Muscle layer of duodenum (tissue), 2 donors: ENCODE data around the gene KRTAP4-1.
"Not testable (repeated sequence)": the region's sequence is repeated elsewhere in the genome, so short reads cannot be mapped to it uniquely, and the experiment has no call there.

Experiments
- H3K27ac ChIP-seq: one replicate; pipeline ENCODE4 v1.7.0; 2013; ENCODE audit warnings: mild to moderate bottlenecking, low read length
- H3K27me3 ChIP-seq: one replicate; pipeline ENCODE4 v1.7.0; 2013; ENCODE audit warnings: low read depth, mild to moderate bottlenecking, control low read depth, low read length
- H3K36me3 ChIP-seq, 2 donors: one replicate each; pipeline ENCODE4 v1.7.0; 2013; ENCODE audit warnings: low read length in 2 of 2, control low read depth in 1 of 2, mild to moderate bottlenecking in 1 of 2; ENCODE audit not compliant: insufficient read depth in 2 of 2, control insufficient read depth in 1 of 2
- H3K4me1 ChIP-seq, 2 donors: one replicate each; pipeline ENCODE4 v1.7.0; 2013; ENCODE audit warnings: low read length in 2 of 2, mild to moderate bottlenecking in 2 of 2, control low read depth in 1 of 2, moderate library complexity in 1 of 2; ENCODE audit not compliant: insufficient read depth in 2 of 2, control insufficient read depth in 1 of 2
- H3K4me3 ChIP-seq, 2 donors: one replicate each; pipeline ENCODE4 v1.7.0; 2013; ENCODE audit warnings: low read length in 2 of 2, low read depth in 1 of 2, mild to moderate bottlenecking in 1 of 2
- H3K9me3 ChIP-seq, 2 donors: one replicate each; pipeline ENCODE4 v1.7.0; 2013; ENCODE audit warnings: low read length in 2 of 2, control low read depth in 1 of 2, mild to moderate bottlenecking in 1 of 2; ENCODE audit not compliant: control insufficient read depth in 1 of 2
- donor health status: healthy.

The KRTAP4-1 gene

GRCh38 chr17:41184480-41184961 is at the start of gene KRTAP4-1:
Gene KRTAP4-1, minus strand, starts transcription at chr17:41184911. Its CDS starts 57 bp downstream, at chr17:41184854.
- H3K4me3 ChIP-seq, result no peak within 1 kb of the TSS
- H3K9me3 ChIP-seq, result no peaks in the 10 kb centered on the region
- no peak within 1 kb of the TSS for H3K27ac ChIP-seq
- no peaks in the 10 kb centered on the region for H3K36me3 ChIP-seq
- no peaks in the 10 kb centered on the region for H3K27me3 ChIP-seq
- no peaks in the 10 kb centered on the region for H3K4me1 ChIP-seq

DNA sequence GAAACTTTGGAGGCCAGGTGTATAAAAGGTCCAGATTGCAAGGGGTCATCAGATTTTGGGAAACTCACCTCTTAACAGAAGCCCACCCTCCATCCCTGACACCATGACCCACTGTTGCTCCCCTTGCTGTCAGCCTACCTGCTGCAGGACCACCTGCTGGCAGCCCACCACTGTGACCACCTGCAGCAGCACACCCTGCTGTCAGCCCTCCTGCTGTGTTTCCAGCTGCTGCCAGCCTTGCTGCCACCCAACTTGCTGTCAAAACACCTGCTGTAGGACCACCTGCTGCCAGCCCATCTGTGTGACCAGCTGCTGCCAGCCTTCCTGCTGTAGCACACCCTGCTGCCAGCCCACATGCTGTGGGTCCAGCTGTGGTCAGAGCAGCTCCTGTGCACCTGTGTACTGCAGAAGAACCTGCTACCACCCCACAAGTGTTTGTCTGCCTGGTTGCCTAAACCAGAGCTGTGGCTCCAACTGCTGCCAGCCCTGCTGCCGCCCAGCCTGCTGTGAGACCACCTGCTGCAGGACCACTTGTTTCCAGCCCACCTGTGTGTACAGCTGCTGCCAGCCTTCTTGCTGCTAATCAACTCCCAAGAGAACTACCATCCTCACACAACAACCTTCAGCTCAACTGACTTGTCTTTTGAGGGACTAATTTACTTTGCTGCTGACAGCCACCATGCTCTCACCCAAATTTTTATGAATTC is 47.8 kb upstream of the KRTAP4-1 start, which contains the start of gene KRTAP9-3:
Gene KRTAP9-3 (plus strand): TSS at position 51 of the 707 bp plus-strand sequence. CDS start 53 bp downstream, at position 104.
- not testable (repeated sequence) for H3K27me3 ChIP-seq, H3K4me3 ChIP-seq, H3K4me1 ChIP-seq, H3K36me3 ChIP-seq, H3K9me3 ChIP-seq, H3K27ac ChIP-seq

- H3K9me3 ChIP-seq, result no peaks in the 10 kb centered on the region
- H3K27me3 ChIP-seq, result no peaks in the 10 kb centered on the region
- no peak overlapping the region for H3K4me3 ChIP-seq
- no peaks in the 10 kb centered on the region for H3K4me1 ChIP-seq
- H3K36me3 ChIP-seq, result no peaks in the 10 kb centered on the region
- H3K27ac ChIP-seq, result no peak overlapping the region
Observed at GRCh38 chr17:41231731-41232130, 47.0 kb upstream of the KRTAP4-1 start.

DNA sequence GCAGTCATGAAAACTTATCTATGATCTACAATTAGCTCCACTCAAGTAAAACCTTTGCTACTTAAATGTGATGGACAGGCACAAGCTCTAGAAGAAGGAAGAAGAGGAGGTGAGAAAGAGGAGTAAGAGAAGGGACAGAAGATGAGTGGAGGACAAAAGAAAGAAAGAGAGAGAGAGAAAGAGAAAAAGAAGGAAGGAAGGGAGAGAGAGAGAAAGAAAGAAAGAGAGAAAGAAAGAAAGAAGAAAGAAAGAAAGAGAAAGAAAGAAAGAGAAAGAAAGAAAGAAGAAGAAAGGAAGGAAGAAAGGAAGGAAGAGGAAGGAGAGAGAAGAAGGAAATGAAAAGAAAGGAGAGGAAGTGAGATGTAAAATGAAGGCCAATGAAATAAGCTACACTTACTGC is 45.4 kb upstream of the KRTAP4-1 start:
- Histone ChIP-seq H3K27ac (no peak overlapping the region), H3K27me3 (no peaks in the 10 kb centered on the region), H3K4me1 (no peaks in the 10 kb centered on the region), H3K36me3 (no peaks in the 10 kb centered on the region), H3K9me3 (no peaks in the 10 kb centered on the region), H3K4me3 (no peak overlapping the region)

DNA sequence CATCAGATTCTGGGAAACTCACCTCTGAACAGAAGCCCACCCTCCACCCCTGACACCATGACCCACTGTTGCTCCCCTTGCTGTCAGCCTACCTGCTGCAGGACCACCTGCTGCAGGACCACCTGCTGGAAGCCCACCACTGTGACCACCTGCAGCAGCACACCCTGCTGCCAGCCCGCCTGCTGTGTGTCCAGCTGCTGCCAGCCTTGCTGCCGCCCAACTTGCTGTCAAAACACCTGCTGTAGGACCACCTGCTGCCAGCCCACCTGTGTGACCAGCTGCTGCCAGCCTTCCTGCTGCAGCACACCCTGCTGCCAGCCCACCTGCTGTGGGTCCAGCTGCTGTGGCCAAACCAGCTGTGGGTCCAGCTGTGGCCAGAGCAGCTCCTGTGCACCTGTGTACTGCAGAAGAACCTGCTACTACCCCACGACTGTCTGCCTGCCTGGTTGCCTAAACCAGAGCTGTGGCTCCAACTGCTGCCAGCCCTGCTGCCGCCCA is 41.9 kb upstream of the KRTAP4-1 start, which contains the start of gene KRTAP9-2:
Gene KRTAP9-2 (plus strand): TSS at position 51 of the 498 bp plus-strand sequence. CDS start 7 bp downstream, at position 58.
- H3K27me3 ChIP-seq, H3K4me3 ChIP-seq, H3K27ac ChIP-seq, H3K36me3 ChIP-seq, H3K9me3 ChIP-seq, H3K4me1 ChIP-seq: not testable (repeated sequence)

GRCh38 chr17:41226051-41226450 is 41.3 kb upstream of the KRTAP4-1 start:
- no peaks in the 10 kb centered on the region for H3K27me3 ChIP-seq
- H3K9me3 ChIP-seq, result no peaks in the 10 kb centered on the region
- H3K4me3 ChIP-seq, result no peak overlapping the region
- no peaks in the 10 kb centered on the region for H3K36me3 ChIP-seq
- H3K4me1 ChIP-seq, result no peaks in the 10 kb centered on the region
- H3K27ac ChIP-seq, result no peak overlapping the region

GRCh38 chr17:41223821-41224220 is 39.1 kb upstream of the KRTAP4-1 start:
- H3K4me3 ChIP-seq, result no peak overlapping the region
- H3K27me3 ChIP-seq, result no peaks in the 10 kb centered on the region
- no peaks in the 10 kb centered on the region for H3K36me3 ChIP-seq
- H3K9me3 ChIP-seq, result no peaks in the 10 kb centered on the region
- no peak overlapping the region for H3K27ac ChIP-seq
- no peaks in the 10 kb centered on the region for H3K4me1 ChIP-seq

DNA sequence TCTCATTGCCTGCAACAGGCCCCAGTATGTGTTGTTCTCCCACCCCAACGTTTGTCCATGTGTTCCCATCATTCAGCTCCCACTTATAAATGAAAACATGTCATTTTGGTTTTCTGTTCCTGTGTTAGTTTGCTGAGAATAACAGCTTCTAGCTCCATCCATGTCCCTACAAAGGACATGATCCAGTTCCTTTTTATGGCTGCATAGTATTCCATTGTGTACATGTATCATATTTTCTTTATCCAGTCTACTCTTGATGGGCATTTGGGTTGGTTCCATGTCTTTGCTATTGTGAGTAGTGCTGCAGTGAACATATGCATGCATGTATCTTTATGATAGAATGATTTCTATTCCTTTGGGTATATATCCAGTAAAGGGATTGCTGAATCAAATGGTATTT is 31.0 kb upstream of the KRTAP4-1 start:
- Histone ChIP-seq H3K27ac (no peak overlapping the region), H3K4me1 (no peaks in the 10 kb centered on the region), H3K27me3 (no peaks in the 10 kb centered on the region)

DNA sequence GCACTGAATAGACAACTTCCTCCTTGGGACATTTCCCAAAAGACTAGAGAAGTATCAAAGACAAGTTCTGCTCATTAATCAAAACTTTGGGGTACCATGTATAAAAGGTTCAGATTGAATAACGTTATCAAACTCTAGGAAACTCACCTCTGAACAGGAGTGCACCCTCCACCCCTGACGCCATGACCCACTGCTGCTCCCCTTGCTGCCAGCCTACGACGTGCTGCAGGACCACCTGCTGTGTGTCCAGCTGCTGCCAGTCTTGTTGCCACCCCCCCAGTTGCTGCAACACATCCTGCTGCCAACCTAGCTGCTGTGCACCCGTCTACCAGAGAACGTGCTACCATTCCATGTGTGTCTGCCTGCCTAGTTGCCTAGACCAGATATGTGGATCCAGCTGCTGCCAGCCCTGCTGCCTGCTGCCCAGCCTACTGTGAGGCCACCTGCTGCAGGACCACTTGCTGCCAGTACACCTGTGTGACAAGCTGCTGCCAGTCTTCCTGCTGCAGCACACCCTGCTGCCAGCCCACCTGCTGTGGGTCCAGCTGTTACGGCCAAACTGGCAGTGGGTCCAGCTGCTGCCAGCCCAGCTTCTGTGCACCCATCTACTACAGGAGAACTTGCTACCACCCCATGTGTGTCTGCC is 27.9 kb upstream of the KRTAP4-1 start:
- H3K27ac ChIP-seq, result no peak overlapping the region
- H3K4me3 ChIP-seq, result no peak overlapping the region
- peaks cover 0 to 2% of the 10 kb centered on the region in 2 donors for H3K9me3 ChIP-seq
- H3K36me3 ChIP-seq, result no peaks in the 10 kb centered on the region
- H3K4me1 ChIP-seq, result no peaks in the 10 kb centered on the region
- H3K27me3 ChIP-seq, result no peaks in the 10 kb centered on the region

More for the DNA sequence above, 31.0 kb upstream of the KRTAP4-1 start:
- no peaks in the 10 kb centered on the region for H3K36me3 ChIP-seq
- no peaks in the 10 kb centered on the region for H3K9me3 ChIP-seq
- no peak overlapping the region for H3K4me3 ChIP-seq

GRCh38 chr17:41211845-41212466 is 27.2 kb upstream of the KRTAP4-1 start:
- H3K4me3 ChIP-seq, result no peak overlapping the region
- no peaks in the 10 kb centered on the region for H3K27me3 ChIP-seq
- H3K27ac ChIP-seq, result no peak overlapping the region
- H3K36me3 ChIP-seq, result no peaks in the 10 kb centered on the region
- no peaks in the 10 kb centered on the region for H3K4me1 ChIP-seq
- H3K9me3 ChIP-seq, result peaks cover 0 to 3% of the 10 kb centered on the region in 2 donors

GRCh38 chr17:41199421-41200078 is 14.8 kb upstream of the KRTAP4-1 start:
- Histone ChIP-seq H3K27ac (no peak overlapping the region), H3K4me1 (no peaks in the 10 kb centered on the region), H3K9me3 (no peaks in the 10 kb centered on the region), H3K4me3 (no peak overlapping the region), H3K27me3 (no peaks in the 10 kb centered on the region), H3K36me3 (no peaks in the 10 kb centered on the region)
